ENCODE results near the gene SAPCD2. TPM values are rescaled to one million over a fixed set of nuclear protein-coding genes. Genes with fewer than 3 reads are reported as not detected.
"Not testable (repeated sequence)": the region's sequence is repeated elsewhere in the genome, so short reads cannot be mapped to it uniquely, and the experiment has no call there.

Gene SAPCD2
- polyA plus RNA-seq, 10 donors: 1.9 to 7.1 (median 3.9) TPM

DNA sequence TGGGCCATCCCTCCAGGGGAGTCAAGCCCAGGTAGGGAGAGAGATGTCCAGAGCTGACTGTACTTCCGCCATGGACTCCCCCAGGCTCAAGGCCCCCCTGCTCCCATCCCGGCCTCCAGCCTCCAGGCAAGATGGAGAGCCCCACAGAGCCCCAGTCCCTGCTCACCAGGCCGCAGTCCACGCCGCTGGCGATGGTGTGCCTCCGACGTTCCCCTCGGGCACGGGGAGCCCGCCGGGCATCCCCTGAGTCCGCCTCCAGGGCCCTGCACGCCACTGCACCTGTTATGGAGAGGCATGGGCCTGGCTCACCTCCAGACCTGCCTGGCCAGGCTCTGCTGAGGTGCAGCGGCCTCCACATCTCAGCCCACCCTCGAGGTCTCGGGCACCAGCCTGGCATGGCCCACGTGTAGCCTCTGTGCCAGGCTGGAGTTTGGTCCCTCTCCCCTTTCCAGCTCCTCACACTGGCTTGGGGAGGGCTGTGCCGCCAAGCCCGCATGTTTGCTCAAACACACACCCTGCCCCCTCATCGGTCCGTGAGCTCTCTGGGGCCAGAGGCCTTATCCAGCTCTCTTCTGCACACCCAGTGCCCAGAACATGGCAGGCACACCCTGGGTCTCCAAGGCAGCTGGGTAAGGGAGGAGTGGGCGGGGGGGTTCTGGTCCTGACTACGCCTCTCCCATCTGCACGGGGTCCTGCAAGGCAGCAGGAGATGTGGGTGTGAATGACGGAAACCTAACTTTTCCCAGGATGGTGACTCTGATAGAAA lies 4.1 kb downstream of the SAPCD2 start:
- no peak for DNase-seq

DNA sequence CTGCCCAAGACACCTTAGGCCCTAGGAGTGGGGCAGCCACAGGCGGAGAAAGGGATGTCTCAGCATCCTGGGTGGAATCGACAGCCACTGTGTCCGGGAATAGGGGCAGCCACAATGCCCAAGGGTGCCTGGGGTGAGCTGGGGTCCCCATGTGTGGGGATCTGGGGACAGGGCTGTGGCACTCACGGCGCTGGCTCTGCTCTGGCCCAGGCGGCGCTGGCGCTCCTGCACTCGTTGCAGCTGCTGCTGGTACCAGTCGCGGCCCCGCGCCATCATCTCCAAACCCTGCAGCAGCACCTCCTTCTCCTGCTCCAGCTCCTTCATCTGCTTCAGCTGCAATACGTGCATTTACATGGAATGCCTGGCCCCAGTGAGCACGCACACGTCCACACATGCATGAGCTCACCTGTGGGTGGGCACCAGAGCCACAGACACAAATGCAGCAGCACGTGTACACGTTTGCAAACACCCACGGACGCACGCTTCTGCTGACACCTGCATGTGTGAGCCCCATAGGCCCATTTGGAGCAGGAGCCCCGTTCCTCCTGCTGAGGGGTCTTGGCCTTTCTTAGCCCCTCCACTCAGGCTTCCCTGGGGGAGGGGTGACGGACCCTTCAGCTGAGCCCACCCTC lies 4.9 kb downstream of the SAPCD2 start:
- no peak for DNase-seq

DNA sequence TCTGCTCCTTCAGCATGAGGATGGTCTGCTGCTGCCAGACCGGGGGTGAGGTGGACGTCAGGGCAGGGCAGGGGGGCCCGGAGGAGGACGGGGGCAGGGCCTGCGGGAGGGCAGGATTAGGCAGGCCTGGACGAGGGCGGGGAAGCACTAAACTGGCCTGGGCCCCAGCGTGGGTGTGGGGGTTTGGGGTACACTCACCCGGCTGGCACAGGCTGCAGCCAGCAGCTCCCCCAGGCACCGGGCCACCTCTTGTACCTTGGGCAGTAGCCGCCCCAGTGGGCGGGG lies 5.5 kb downstream of the SAPCD2 start:
- DNase-seq: no peak

DNA sequence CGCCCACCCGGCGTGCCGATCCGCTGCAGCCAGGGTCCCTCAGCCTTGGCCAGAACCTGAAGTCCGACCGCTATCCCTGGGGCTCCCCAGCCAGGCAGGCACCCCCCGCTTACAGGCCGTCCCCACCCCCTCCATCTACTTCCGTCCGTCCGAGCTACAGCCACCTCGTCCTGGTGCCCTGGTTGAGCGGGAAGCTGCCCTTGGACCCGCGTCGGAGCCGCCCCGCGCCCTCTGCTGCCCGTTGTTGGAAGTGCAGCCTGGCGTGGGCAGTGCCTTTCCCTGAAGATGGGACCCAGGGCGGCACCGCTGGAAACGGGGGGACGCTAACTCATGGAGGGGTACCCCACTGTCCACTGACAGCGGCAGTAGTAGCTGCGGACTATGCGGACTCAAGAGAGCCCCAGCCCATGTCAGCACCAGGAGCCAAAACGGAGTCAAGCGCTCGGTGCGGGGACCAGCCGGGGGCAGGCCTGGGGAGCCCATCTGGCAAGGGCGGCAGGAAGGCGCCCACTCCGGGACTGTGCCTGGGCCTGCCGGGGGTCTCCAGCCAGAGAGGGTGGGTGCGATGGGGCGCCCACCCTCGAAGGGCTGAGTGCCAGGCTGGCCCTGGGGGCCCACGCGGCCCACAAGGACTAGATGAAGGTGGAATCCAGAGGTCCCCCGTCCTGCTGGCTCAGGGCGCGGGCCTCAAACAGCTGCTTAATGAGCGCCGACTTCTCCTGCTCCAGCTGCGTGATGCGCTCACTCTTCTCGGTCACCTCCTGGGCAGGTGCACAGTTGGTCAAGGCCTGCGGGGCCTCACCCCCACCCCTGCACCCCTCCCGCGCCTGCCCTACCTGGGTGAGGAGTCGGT lies 6.1 kb downstream of the SAPCD2 start:
- DNase-seq: peak in 2 of 3 donors; percentile 59 to 69

DNA sequence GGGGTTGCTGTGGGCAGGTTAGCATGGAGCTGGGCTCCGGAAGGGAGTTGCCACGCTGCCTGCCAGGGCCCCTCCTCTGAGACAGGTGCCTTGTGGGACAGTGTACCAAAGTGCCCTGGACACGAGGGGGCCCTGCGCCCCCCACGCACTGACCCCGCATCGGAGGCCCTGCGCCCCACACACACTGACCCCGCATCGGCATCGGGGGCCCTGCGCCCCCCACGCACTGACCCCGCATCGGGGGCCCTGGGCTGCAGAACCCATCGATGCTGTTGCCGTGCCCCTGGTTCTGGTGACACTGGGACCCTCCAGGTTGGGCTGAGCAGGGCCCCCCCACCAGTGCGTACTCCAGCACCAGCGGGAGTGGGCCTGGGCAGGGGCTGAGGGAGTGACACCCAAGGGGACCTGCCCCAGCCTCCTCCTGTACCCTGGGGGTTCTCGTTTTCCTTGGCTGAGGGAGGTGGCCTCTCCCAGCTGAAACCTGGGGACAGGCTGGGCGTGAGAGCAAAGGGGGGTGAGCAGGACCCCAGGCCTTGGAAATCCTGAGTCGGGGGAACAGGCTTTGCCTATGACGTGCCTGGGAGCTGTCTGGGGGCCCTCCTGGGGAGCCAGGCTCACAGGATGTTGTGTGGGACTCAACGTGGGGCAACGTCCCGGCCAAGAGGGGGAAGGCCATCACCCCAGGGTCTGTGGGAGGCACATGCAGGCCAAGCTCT lies 6.9 kb downstream of the SAPCD2 start:
- DNase-seq: no peak

DNA sequence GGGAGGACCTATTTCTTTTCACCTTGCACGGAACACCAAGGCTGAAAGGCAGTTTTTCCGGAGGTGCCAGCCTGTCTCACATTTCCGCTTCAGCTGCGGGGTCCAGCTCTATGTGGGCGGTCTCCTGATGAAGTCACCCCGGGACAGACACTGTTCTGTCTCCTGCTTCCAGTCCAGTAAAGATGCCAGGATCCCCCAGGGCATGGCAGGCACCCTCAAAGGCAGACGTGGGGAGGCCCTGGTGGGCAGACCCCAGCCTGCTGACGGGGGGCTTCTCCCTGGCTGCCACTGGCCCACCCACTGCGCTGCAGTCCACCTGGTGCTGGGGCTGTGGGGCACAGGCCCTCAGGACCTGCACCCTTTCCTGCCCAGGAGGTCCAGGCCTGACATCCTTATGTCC lies 7.6 kb downstream of the SAPCD2 start:
- not testable (repeated sequence) for DNase-seq

DNA sequence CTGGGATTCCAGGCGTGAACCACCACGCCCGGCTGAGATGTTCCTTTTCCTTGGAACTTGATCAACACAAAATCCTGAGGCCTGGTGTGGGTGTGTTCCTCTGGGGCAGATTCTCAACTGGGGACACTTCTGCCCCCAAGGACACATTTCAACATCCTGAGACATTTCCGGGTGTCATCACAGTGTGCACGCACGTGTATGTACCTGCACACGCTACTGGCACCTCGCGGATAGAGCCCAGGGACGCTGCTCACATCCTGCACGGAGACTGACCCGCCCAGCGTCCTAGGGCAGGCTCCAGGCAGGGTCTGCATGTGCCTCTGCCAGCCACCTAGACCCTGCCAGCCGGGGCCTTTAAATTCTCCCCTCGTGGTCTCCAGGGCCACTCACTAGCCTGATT lies 8.0 kb downstream of the SAPCD2 start:
- DNase-seq: no peak

DNA sequence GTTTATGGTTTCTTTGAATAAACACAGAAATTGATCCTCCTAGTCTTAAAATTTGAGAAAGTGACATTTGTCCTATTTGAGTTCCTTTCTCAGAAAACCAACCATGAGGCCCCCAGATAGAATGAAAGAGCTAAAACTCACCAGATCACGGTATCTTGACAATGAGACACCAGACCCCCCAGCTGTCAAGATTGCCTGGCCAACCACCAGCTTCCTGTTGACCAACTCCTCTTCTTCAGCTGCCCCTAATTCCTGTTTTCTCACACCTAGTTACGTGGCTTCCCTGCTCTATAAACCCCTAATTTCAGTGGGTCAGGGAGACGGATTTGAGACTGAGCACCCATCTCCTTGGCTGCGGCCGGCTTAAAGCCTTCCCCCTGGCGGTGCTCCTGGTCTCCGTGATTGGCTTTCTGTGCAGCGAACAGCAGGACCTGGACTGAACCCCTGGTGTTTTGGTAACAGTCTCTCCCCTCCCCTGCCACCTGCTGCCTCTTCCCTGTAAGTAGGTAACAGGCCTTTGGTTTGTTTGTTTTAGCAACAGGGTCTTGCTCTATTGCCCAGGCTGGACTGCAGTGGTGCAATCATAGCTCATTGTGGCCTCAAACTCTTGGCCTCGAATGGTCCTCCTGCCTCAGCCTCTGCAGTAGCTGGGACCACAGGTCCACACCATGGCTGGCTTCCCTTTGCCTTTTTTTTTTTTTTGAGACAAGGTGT lies 11.7 kb downstream of the SAPCD2 start:
- DNase-seq: no peak

DNA sequence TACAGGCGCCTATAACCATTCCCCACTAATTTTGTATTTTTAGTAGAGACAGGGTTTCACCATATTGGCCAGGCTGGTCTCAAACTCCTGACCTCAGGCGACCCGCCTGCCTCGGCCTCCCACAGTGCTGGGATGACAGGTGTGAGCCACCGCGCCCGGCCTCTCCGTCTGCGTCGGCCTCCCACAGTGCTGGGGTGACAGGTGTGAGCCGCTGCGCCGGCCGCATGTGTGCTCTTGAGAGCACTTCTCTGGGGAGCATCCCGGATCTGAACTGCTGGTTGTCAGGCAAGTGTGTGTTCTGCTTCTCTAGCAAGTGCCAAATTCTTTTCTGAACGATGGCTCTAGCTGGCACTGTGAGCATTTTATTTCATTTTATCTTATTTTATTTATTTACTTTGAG lies 12.8 kb downstream of the SAPCD2 start:
- DNase-seq: no peak

DNA sequence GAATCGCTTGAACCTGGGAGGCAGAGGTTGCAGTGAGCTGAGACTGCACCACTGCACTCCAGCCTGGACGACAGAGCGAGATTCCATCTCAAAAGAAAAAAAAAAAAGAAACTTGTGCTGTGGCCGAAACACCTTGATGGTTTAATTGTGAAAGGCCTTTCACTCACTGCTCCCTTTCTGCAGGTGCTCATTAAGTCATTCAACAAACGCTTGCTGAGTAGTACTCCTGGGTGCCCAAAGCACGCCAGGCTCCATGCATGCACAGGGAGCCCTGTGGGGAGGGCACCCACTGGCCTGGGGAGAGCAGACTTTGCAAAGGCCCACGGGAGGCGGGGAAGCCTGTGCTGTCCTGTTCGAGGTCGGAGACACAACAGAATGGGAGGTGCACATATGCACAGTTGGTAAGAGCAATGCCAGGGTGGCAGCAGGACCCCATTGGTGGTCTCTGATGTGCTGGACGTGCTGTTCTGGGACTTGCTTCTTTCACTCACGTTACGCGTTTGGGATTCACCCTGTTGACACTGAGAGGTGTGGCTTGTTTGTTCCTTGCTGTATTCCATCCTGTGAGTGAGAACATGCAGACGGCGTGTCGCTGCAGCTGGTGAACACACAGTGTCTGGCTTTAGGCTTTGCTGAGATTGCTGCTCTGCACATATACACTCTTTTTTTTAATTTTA lies 13.5 kb downstream of the SAPCD2 start:
- DNase-seq: peak in 1 of 3 donors; percentile 65

DNA sequence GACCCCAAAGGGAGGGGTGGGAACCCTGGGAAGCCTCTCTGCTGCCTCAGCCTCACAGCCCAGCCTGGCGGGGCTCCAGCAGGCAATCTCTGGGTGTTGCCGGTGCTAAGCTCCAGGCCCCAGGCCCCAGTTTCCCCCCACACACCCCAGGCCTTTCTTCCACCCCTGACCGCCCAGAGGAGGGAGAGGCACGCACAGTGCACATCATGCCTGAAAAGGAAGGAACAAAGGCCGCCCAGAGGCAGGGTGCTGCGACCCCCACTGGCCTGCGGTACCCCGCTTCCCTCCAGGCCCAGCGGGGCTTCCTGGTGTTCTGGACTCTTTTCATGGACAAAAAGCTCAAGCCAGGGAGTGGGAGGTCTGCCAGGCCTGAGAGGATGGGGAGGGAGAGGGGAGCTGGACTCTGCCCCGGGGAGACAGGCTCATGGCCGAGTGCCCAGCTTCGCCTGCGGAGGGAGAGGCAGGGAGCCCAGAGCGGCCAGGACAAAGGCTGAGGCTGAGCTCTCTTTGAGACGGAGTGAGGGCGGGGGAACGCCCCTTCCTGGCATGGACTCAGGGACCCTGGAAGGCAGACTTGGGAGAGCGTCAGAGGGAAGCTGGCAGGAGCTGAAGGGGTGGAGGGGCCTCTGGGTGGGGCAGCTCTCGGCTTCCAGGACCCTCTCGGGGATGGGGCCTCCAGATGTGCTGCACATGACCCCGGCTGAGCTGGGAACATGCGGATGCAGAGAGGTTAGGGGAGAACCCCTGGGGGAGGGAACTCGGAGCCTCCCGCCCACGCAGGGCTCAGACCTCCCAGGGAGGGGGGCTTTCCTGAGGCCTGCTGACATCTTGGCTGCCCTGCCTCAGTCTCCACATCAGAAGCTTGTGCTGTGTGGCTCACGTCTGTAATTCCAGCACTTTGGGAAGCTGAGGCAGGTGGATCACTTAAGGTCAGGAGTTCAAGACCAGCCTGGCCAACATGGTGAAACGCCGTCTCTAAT lies 14.7 kb downstream of the SAPCD2 start:
- peak; percentile 62 to 96 (median 90) for DNase-seq

DNA sequence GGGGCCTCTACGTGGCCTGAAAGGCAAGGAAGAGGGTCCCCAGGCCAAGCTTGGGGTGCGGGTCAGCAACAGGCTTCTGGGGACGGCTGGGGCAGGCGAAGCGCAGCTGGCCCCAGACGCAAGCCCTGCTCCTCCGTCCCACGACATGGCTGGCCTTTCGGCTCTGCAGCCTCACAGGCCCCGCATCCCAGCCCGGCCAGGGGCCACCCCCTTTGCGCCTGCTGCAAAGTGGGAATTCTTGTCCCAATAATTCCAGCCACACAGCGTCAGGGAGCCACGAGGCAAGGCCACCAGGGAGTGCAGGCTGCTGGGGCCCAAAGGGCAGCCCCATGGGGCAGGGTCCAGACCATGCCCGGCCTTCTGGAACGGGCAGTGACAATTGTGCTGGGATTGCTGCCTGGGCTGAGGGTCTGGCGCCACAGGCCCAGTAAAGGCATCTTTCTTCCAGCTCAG lies 15.4 kb downstream of the SAPCD2 start:
- DNase-seq: no peak

DNA sequence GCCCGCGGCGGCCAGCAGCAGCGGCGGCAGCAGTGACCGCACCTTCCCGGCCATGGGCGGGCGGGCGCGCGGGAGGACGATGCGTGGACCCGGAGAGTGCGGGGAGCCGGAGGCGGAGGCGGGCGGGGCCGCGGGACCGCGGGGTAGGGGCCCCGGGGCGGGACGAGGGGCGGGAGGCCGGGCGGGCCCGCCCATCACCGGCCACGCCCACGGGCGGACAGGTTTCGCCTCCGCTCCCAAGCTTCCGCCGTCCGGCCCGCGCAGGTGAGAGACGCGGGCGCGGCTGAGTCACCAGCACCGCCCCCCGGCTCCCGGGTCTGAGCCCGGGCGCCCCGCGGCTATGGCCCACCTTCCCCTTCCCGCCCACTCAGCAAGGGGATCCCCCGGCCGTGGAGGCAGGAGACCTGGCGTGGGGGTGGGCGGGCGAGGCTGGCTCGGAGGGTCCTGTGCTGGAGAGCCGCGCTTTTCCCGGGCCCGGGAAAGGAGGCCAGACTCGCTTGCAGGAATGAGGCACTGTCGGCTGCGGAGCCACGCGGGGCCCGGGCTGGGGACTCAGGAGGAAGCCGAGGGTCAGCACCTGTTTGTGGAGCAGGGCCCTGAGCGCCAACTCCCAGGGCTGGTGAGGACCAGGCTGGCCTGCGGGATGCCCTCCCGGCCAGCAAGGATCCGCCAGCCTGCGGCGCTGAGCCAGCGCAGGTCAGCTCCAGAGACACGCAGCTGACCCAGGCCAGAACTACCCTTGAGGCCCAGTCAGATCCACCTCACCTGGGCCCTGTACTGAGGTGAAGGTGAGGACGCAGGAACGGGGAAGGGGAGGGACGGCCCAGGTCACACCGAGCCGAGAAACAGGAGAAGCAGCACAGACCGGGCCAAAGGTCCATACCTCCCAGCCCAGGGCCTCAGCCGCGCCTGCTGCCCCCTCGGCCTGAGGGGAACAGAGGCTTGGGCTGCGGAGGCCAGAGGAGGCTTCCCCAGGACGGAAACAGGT lies 16.1 kb downstream of the SAPCD2 start, which contains the start of gene ENTPD2:
Gene ENTPD2, minus strand, starts transcription at position 118 of the 988 bp plus-strand sequence. Its CDS starts 64 bp downstream, at position 54.
- peak in 1 of 3 donors; percentile 50 for DNase-seq

DNA sequence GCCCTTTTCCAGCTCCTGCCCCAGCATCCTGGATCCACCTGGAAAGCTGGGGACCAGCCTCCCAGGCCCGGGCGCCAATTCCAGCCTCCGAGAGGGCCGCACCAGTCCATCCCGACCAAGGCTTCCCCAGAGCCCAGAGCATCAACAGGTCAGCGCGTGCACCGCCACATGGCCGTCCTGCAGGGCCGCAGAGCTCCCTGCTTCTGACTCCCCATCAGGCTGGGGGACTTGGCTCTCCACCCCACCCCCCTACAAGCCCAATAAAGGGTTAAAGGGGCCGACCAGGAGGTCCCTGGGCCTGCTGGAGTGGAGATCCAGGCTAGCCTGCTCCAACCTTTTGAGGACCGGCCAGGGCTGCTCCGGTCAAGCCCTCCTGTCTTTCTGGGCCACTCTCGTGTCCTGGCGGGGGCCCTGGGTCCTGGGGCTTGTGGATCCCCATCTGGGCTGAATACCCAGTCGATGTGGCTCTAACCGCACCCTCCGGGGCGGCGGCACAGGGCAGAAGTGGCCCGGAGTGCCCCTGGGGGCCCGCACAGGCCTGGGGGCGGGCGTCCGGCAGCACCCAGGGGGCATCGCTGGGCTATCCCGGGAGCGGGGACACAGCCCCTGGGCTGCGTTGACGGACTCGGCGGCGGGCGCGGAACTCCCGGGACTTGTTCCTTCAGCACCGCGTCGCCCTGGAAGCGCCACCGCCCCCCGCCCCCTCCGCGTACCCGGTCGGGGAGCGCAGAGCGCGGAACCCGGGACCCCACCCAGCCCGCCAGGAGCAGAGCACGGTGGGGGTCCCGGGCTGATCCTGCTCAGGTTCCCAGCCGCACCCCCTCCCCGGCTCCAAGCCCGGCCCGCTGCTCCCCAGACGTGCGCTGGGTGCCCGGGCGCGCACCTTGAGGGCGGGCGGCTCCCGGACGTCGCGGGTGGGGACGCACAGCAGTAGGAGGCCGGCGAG lies 17.1 kb downstream of the SAPCD2 start:
- DNase-seq: no peak

DNA sequence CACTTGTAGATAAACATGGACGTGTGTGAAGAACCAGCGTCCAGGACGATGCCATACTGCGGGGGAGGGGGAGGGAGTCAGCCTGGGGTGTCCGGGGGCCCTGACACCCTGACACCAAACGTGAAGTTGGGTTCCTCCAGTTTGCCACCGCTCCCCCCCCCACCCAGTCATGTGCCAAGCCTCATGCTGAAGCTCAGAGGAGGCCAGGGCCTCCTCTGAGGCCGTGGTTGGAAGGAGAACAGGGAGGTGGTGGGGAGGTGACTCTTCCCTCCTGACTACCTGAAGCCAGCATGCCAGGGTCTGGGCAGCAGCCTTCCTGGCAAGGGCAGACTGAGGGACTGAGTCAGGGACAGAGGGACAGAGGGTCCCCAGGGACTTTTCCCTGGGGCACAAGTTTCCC lies 18.1 kb downstream of the SAPCD2 start:
- DNase-seq: no peak

DNA sequence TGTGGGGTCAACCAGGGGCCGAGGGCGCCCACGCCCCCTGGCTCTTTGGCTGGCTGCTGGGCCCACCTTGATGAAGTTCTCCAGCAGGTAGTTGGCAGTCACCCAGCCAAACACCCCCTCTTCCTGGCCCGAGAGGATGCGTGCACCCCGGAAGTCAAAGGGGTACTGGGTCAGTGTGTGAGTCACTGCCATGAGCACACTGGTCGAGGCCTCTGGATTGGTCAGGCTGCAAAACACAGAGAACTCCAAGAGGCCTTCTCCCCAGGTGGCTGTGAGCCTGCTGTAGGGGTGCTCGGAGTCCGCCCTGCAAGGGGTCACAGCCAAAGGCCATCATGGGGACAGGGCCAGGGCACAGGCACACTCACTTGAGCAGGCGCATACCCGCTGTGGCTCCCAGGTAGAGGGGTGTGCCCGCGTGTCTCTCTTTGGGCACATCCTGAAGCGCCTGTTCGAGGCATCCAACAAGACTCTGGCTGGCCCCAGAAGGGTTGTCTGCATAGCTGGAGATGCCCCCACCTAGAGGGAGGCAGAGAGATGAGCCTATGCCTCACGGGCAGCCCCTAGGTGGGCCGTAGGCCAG lies 19.1 kb downstream of the SAPCD2 start:
- no peak for DNase-seq

DNA sequence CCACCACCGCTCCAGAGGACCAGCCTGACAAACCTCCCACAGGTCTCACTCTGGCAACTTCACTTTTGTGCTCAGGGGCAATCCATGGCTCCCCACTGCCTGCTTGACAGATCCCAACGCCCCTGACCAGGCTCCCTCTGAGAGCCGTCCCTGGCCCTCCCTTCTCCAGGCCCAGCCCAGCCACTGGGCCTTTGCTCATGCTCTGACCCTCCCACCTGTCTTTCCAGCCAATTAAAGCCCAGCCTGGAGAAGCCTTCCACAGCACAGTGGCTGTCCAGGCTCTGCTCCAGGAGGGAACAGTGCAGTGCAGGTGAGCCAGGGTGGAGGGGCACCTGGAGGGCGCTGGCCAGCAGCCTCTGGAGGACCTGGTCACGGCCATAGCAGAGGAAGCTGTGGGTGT lies 19.8 kb downstream of the SAPCD2 start:
- no peak for DNase-seq

Measured in muscle of back (tissue), 11 donors.